A549 (cell line): Measurements from ENCODE around the gene THSD7A. TPM values are rescaled to one million over a fixed set of nuclear protein-coding genes. Genes with fewer than 3 reads are reported as not detected.
A peak's percentile ranks its signal among the peaks of the same experiment; 100 is the strongest.

Source experiments
- ATAC-seq, 2 experiments: fragments of 200-7000 bp in 1 of 2; fragments of >200 bp in 1 of 2; cut with Nextera tagmentation in 1 of 2; cut with Tn5 transposase in 1 of 2; 3 replicates each; pipeline versions ENCODE4 v1.8.0 to v1.9.1; 2018 to 2020; ENCODE audit warnings: mild to moderate bottlenecking in 1 of 2, moderate library complexity in 1 of 2
- CTCF ChIA-PET: fragments of 300-600 bp; sonication (Branson Sonifier 250); formaldehyde crosslinking; extraction: SDS; loops from one replicate; lab custom pipeline; 2021; ENCODE audit warnings: antibody characterized with exemption, inconsistent platforms; lab: Yijun Ruan, JAX
- POLR2A ChIA-PET: fragments of 350-600 bp; formaldehyde crosslinking; extraction: SDS; loops from one replicate; lab custom pipeline; 2021; ENCODE audit warnings: antibody characterized with exemption, inconsistent platforms; lab: Yijun Ruan, JAX
- DNase-seq, 2 experiments: peaks; one replicate each; pipeline versions ENCODE4 v3.0.0 to v3.0.0-alpha.2; 2011 to 2016; ENCODE audit warnings: low read depth in 1 of 2, low spot score in 1 of 2
- FAIRE-seq: peaks from 2 replicates; lab custom pipeline; 2011; peaks lifted over from hg19 to GRCh38; lab: Jason Lieb, UNC
- H3K27ac ChIP-seq, 2 experiments: fragments of >200 bp; sonication (Bioruptor Twin); formaldehyde crosslinking; 3 replicates each; pipeline ENCODE4 v1.5.1; 2016 to 2017
- H3K4me1 ChIP-seq: fragments of >200 bp; sonication (Bioruptor Twin); formaldehyde crosslinking; 3 replicates; pipeline ENCODE4 v1.6.1; 2016
- H3K4me2 ChIP-seq: fragments of >200 bp; sonication (Bioruptor Twin); formaldehyde crosslinking; 3 replicates; pipeline ENCODE4 v1.6.1; 2016
- H3K4me3 ChIP-seq: fragments of >200 bp; sonication (Bioruptor Twin); formaldehyde crosslinking; 3 replicates; pipeline ENCODE4 v1.5.1; 2016
- H3K9me3 ChIP-seq: fragments of >200 bp; sonication (Bioruptor Twin); formaldehyde crosslinking; 3 replicates; pipeline ENCODE4 v1.6.1; 2016
- BHLHE40 ChIP-seq: IDR thresholded peaks from 2 replicates; pipeline ENCODE4 v1.6.1; 2012; ENCODE audit warnings: low read depth, low read length, inconsistent platforms
- CBX2 ChIP-seq: fragments of 200-600 bp; sonication (generic); IDR thresholded peaks from 2 replicates; pipeline ENCODE4 v1.6.1; 2016; ENCODE audit warnings: low read depth, mild to moderate bottlenecking, borderline replicate concordance
- CBX8 ChIP-seq: fragments of 200-600 bp; sonication (generic); IDR thresholded peaks from 2 replicates; pipeline ENCODE4 v1.6.1; 2016
- CHD2 ChIP-seq: fragments of 150-350 bp; IDR thresholded peaks from 2 replicates; pipeline ENCODE4 v1.6.1; 2014; ENCODE audit warnings: low read length; ENCODE audit not compliant: partially characterized antibody
- E2F6 ChIP-seq: IDR thresholded peaks from 2 replicates; pipeline ENCODE4 v1.6.1; 2012; ENCODE audit warnings: low read depth, borderline replicate concordance
- EHMT2 ChIP-seq: fragments of 200-600 bp; sonication (generic); IDR thresholded peaks from 2 replicates; pipeline ENCODE4 v1.6.1; 2016; ENCODE audit warnings: antibody characterized with exemption, low read depth, mild to moderate bottlenecking, moderate library complexity
- FOSL2 ChIP-seq, 2 experiments: fragments of 450-650 bp in 1 of 2; fragments of >200 bp in 1 of 2; sonication (Bioruptor Twin) in 1 of 2; formaldehyde crosslinking; IDR thresholded peaks; 2 replicates each; pipeline versions ENCODE4 v1.5.0 to v1.6.1; 2016 to 2020; ENCODE audit warnings: mild to moderate bottlenecking in 1 of 2, moderate library complexity in 1 of 2
- HES2 ChIP-seq: fragments of >200 bp; sonication (Bioruptor Twin); formaldehyde crosslinking; IDR thresholded peaks from 2 replicates; pipeline ENCODE4 v1.6.1; 2016
- HMGXB4 ChIP-seq: fragments of 250-450 bp; sonication (Bioruptor Pico); IDR thresholded peaks from 2 replicates; pipeline ENCODE4 v1.5.0; 2021; ENCODE audit warnings: mild to moderate bottlenecking, moderate library complexity, borderline replicate concordance
- HOXB13 ChIP-seq: fragments of 250-450 bp; sonication (Bioruptor Pico); IDR thresholded peaks from 2 replicates; pipeline ENCODE4 v1.5.0; 2020; ENCODE audit warnings: low read depth, mild to moderate bottlenecking, moderate library complexity
- KDM5A ChIP-seq: fragments of 200-600 bp; sonication (generic); IDR thresholded peaks from 2 replicates; pipeline ENCODE4 v1.6.1; 2016; ENCODE audit warnings: antibody characterized with exemption, mild to moderate bottlenecking
- MAZ ChIP-seq: fragments of 150-350 bp; IDR thresholded peaks from 2 replicates; pipeline ENCODE4 v1.6.1; 2014; ENCODE audit warnings: antibody characterized with exemption, low read depth, low read length, borderline replicate concordance
- NFE2L2 ChIP-seq: fragments of 150-350 bp; conservative IDR thresholded peaks from 2 replicates; pipeline ENCODE4 v1.6.1; 2014; ENCODE audit warnings: low read length
- PBX3 ChIP-seq: IDR thresholded peaks from 2 replicates; pipeline ENCODE4 v1.6.1; 2012
- PHF8 ChIP-seq: fragments of 200-600 bp; sonication (generic); IDR thresholded peaks from 2 replicates; pipeline ENCODE4 v1.6.1; 2016; ENCODE audit warnings: low read depth, mild to moderate bottlenecking, antibody characterized with exemption, moderate library complexity, borderline replicate concordance
- POLR2A ChIP-seq: IDR thresholded peaks from 2 replicates; pipeline ENCODE4 v1.6.1; 2012; ENCODE audit warnings: mild to moderate bottlenecking, low read length
- POLR2AphosphoS2 ChIP-seq: conservative IDR thresholded peaks from 2 replicates; pipeline ENCODE4 v1.6.1; 2012; ENCODE audit warnings: low read length, improper control_type of control experiment, inconsistent platforms
- RAD21 ChIP-seq, 2 experiments: fragments of >200 bp in 1 of 2; sonication (Bioruptor Twin) in 1 of 2; formaldehyde crosslinking in 1 of 2; IDR thresholded peaks in 1 of 2; conservative IDR thresholded peaks in 1 of 2; 2 replicates in 1 of 2; 3 replicates in 1 of 2; pipeline ENCODE4 v1.6.1; 2012 to 2018; ENCODE audit warnings: inconsistent platforms in 1 of 2
- RARB ChIP-seq: fragments of 250-450 bp; sonication (Bioruptor Pico); IDR thresholded peaks from 2 replicates; pipeline ENCODE4 v1.8.0; 2021; ENCODE audit warnings: mild to moderate bottlenecking, moderate library complexity
- RCOR1 ChIP-seq: fragments of 150-350 bp; IDR thresholded peaks from 2 replicates; pipeline ENCODE4 v1.6.1; 2014; ENCODE audit warnings: antibody characterized with exemption, low read length, low read depth
- RFX5 ChIP-seq: fragments of 450-650 bp; IDR thresholded peaks from 2 replicates; pipeline ENCODE4 v1.7.1; 2014; ENCODE audit warnings: antibody characterized with exemption, mild to moderate bottlenecking, moderate library complexity
- RNF2 ChIP-seq: fragments of 200-600 bp; sonication (generic); IDR thresholded peaks from 2 replicates; pipeline ENCODE4 v1.6.1; 2016; ENCODE audit warnings: low read depth, mild to moderate bottlenecking, antibody characterized with exemption, moderate library complexity, borderline replicate concordance
- SMC3 ChIP-seq: fragments of >200 bp; sonication (Bioruptor Twin); formaldehyde crosslinking; IDR thresholded peaks from 3 replicates; pipeline ENCODE4 v1.6.1; 2018; ENCODE audit warnings: inconsistent platforms
- TFCP2L1 ChIP-seq: fragments of 250-450 bp; sonication (Bioruptor Pico); IDR thresholded peaks from 2 replicates; pipeline ENCODE4 v1.5.0; 2021; ENCODE audit warnings: mild to moderate bottlenecking
- TP53 ChIP-seq: fragments of 250-450 bp; sonication (Bioruptor Pico); IDR thresholded peaks from 2 replicates; pipeline ENCODE4 v1.5.0; 2021; ENCODE audit warnings: mild to moderate bottlenecking, moderate library complexity
- USF2 ChIP-seq: fragments of 450-650 bp; IDR thresholded peaks from 2 replicates; pipeline ENCODE4 v1.6.1; 2014; ENCODE audit warnings: antibody characterized with exemption
- ZFP36 ChIP-seq: fragments of 450-650 bp; IDR thresholded peaks from 2 replicates; pipeline ENCODE4 v1.6.1; 2014; ENCODE audit warnings: borderline replicate concordance; ENCODE audit not compliant: partially characterized antibody
- WGBS: methylation state at CpG from one replicate; pipeline ENCODE4 v1.1.6; 2017; ENCODE audit errors: missing lambda C conversion rate; 5-methylcytosine and 5-hydroxymethylcytosine counted together
- polyA plus RNA-seq, 4 experiments: library from polyadenylated mRNA; depleted of rRNA in 3 of 4; stranded (reverse); fragments of >200 nt; fragmentation: RNase III in 1 of 4; extraction: RNeasy Plus Mini Kit Qiagen cat#74134 plus additional on column Dnase treatment in 1 of 4; gene quantifications; 2 replicates in 3 of 4; 3 replicates in 1 of 4; pipeline ENCODE4 v1.2.3, GENCODE V29; 2011 to 2017

Gene THSD7A
- polyA plus RNA-seq, 2 of the 4 experiments (the other 2 are of a cell fraction), result 5.7 to 11.8 TPM

- DNase-seq, result no peak
- Histone ChIP-seq H3K4me3 (no peak overlapping the region), H3K27ac (no peak overlapping the region), H3K4me1 (0 out of 3 replicates have a peak, but pooled peaks cover 6% of the 10 kb centered on the region), H3K9me3 (no peaks in the 10 kb centered on the region)
- no peak for FAIRE-seq
- CTCF ChIA-PET, result no interaction called here
- WGBS, result 75% methylated on average over 4 of the region's 4 CpGs
- ATAC-seq, result no peak
- POLR2A ChIA-PET, result no interaction called here
- no peak for TF ChIP-seq CBX8
- TF ChIP-seq, all 56 proteins: peak for 0
- no peak overlapping the region for H3K4me2 ChIP-seq
These were observed 340.2 kb downstream of the THSD7A start for GRCh38 chr7:11491811-11492210.

GRCh38 chr7:11489280-11489679 is 342.7 kb downstream of the THSD7A start:
- Histone ChIP-seq H3K4me3 (no peak overlapping the region), H3K27ac (no peak overlapping the region), H3K9me3 (no peaks in the 10 kb centered on the region), H3K4me2 (no peak overlapping the region), H3K4me1 (0 out of 3 replicates have a peak, but pooled peaks cover 6% of the 10 kb centered on the region)
- no peak for TF ChIP-seq HMGXB4
- no peak for TF ChIP-seq PHF8
- TF ChIP-seq BHLHE40, result no peak
- TF ChIP-seq EHMT2, result no peak
- TF ChIP-seq HOXB13 (CRISPR knock-in tag), result no peak
- TF ChIP-seq MAZ, result no peak
- no peak for TF ChIP-seq RFX5
- TF ChIP-seq CBX2, result no peak
- no peak for TF ChIP-seq KDM5A
- no peak for TF ChIP-seq POLR2A
- no peak for TF ChIP-seq NFE2L2
- TF ChIP-seq RARB (CRISPR knock-in tag), result no peak
- TF ChIP-seq CBX8, result no peak
- TF ChIP-seq RAD21 (conservative IDR thresholded peaks at IDR 0.05 in 1 of 2, IDR thresholded peaks at IDR 0.05 in 1 of 2), result no peak
- TF ChIP-seq POLR2AphosphoS2, result no peak
- TF ChIP-seq ZFP36, result no peak
- no peak for TF ChIP-seq RCOR1
- no peak for TF ChIP-seq PBX3
- TF ChIP-seq RNF2, result no peak
- TF ChIP-seq E2F6, result no peak
- ATAC-seq, result no peak
- DNase-seq, result no peak
- ChIA-PET CTCF (no interaction called here), POLR2A (no interaction called here)
- no peak for FAIRE-seq

- peak in 1 of 2 experiments; percentile 20 for DNase-seq
- no peak for FAIRE-seq
- POLR2A ChIA-PET, result no interaction called here
These were observed 345.7 kb downstream of the THSD7A start for GRCh38 chr7:11486271-11486670.

More at GRCh38 chr7:11486271-11486670, 345.7 kb downstream of the THSD7A start:
- WGBS, result 38% methylated on average over 2 of the region's 2 CpGs
- TF ChIP-seq USF2 (no peak), TP53 (CRISPR knock-in tag) (no peak), FOSL2 (IDR thresholded peaks at IDR 0.05) (no peak), FOSL2 (CRISPR knock-in tag; IDR thresholded peaks at IDR 0.05) (no peak), TFCP2L1 (CRISPR knock-in tag) (no peak), CHD2 (no peak), NFE2L2 (no peak), RAD21 (conservative IDR thresholded peaks at IDR 0.05 in 1 of 2, IDR thresholded peaks at IDR 0.05 in 1 of 2) (peak in 1 of 2 experiments; percentile 19; a peak in 2 of 5 replicates), HMGXB4 (no peak), EHMT2 (no peak), SMC3 (peak; percentile 12; the same call in 1 of the 3 replicates), HES2 (no peak)
- H3K4me1 ChIP-seq, result no peaks in the 10 kb centered on the region
- no peak for ATAC-seq
- no peaks in the 10 kb centered on the region for H3K9me3 ChIP-seq
- no peak overlapping the region for H3K4me2 ChIP-seq
- CTCF ChIA-PET, result no interaction called here
- H3K27ac ChIP-seq, result no peak overlapping the region
- no peak overlapping the region for H3K4me3 ChIP-seq
